ENCODE data around the gene OXSR1. TPM values are rescaled to one million over a fixed set of nuclear protein-coding genes. Genes with fewer than 3 reads are reported as not detected.
A peak's percentile ranks its signal among the peaks of the same experiment; 100 is the strongest.

The OXSR1 gene
- total RNA-seq, 4 donors from 2014 or later, result 23.9 to 35.8 (median 29.9) TPM

DNA sequence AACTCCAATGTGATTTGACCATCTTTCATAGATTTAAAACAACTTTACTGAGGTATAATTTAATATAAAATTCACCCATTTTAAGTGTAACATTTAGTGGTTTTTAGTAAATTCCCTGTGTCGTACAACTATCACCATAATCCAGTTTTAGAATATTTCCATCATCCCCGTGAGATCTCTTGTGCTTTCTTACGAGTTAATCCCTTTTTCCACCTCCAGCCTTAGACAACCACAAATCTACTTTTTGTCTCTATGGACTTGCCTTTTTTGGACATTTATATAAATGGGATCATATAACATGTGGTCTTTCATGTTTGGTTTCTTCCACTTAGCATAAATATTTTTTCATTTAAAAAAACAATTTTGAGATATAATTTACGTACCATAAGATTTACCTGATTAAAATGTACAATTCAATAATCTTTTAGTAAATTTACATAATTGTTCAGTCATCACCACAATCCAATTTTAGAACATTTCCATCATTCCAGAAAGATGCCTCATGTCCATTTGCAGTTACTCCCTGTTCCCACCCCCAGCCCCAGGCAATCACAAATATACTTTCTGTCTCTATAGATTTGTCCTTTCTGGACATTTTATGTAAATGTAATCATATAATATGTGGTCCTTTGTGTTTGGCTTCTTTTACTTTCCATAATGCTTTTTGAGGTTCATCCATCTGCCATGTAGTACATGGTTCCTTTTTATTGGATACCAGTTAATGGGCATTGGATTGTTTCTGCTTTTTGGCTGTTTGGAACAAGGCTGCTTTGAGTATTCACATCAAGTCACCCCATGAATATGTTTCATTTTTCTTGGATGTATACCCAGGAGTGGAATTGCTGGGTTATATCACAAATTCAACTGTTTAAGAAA is 3.1 kb downstream of the OXSR1 start:
- Histone ChIP-seq H3K4me1 (peaks cover 0 to 39% (median 5%) of the 10 kb centered on the region in 4 donors), H3K9me3 (no peaks in the 10 kb centered on the region), H3K27me3 (no peaks in the 10 kb centered on the region), H3K4me3 (no peak overlapping the region), H3K27ac (peak overlapping the region in 1 of 4 donors; percentile 32), H3K36me3 (no peaks in the 10 kb centered on the region)
- TF ChIP-seq, protein P1, sequence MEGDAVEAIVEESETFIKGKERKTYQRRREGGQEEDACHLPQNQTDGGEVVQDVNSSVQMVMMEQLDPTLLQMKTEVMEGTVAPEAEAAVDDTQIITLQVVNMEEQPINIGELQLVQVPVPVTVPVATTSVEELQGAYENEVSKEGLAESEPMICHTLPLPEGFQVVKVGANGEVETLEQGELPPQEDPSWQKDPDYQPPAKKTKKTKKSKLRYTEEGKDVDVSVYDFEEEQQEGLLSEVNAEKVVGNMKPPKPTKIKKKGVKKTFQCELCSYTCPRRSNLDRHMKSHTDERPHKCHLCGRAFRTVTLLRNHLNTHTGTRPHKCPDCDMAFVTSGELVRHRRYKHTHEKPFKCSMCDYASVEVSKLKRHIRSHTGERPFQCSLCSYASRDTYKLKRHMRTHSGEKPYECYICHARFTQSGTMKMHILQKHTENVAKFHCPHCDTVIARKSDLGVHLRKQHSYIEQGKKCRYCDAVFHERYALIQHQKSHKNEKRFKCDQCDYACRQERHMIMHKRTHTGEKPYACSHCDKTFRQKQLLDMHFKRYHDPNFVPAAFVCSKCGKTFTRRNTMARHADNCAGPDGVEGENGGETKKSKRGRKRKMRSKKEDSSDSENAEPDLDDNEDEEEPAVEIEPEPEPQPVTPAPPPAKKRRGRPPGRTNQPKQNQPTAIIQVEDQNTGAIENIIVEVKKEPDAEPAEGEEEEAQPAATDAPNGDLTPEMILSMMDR (IDR thresholded peaks at IDR 0.05), result no peak
- TF ChIP-seq POLR2A (IDR thresholded peaks at IDR 0.05) (no peak), EP300 (IDR thresholded peaks at IDR 0.05) (no peak)
- no peak for DNase-seq (ENCODE audit: low spot score in 2 of 2)
- WGBS, 2 donors, result 81 to 83% methylated on average over 4 of the region's 4 CpGs

DNA sequence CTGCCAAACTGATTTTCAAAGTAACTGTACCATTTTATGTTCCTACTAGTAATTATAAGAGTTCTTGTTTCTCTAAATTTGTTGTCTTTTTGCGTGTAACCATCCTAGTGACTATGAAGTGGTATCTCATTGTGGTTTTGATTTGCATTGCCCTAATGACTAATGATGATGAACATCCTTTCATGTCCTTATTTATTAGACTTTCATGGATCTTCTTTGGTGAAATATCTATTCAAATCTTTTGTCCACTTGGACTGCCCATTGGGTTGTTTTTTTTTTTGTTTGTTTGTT is 3.6 kb downstream of the OXSR1 start:
- WGBS, 2 donors, result 38 to 55% methylated on average over 1 of the region's 1 CpG
- DNase-seq (ENCODE audit: low spot score in 2 of 2), result no peak
- no peaks in the 10 kb centered on the region for H3K36me3 ChIP-seq
- no peaks in the 10 kb centered on the region for H3K27me3 ChIP-seq
- no peaks in the 10 kb centered on the region for H3K9me3 ChIP-seq
- TF ChIP-seq EP300 (IDR thresholded peaks at IDR 0.05) (no peak), POLR2A (IDR thresholded peaks at IDR 0.05) (no peak)
- TF ChIP-seq, protein P1 (IDR thresholded peaks at IDR 0.05), result no peak
- H3K4me1 ChIP-seq, result peaks cover 0 to 45% (median 5%) of the 10 kb centered on the region in 4 donors
- H3K27ac ChIP-seq, result peak overlapping the region in 1 of 4 donors; percentile 32
- no peak overlapping the region for H3K4me3 ChIP-seq

GRCh38 chr3:38170722-38171121 is 5.4 kb downstream of the OXSR1 start:
- no peaks in the 10 kb centered on the region for H3K27me3 ChIP-seq
- no peak for TF ChIP-seq POLR2A (IDR thresholded peaks at IDR 0.05)
- no peak for TF ChIP-seq EP300 (IDR thresholded peaks at IDR 0.05)
- TF ChIP-seq, protein P1 (IDR thresholded peaks at IDR 0.05), result no peak
- no peak overlapping the region for H3K4me3 ChIP-seq
- DNase-seq (ENCODE audit: low spot score in 2 of 2), result no peak
- H3K27ac ChIP-seq, result no peak overlapping the region
- no peaks in the 10 kb centered on the region for H3K9me3 ChIP-seq
- 87 to 89% methylated on average over 4 of the region's 4 CpGs for WGBS, 2 donors
- peaks cover 0 to 48% (median 5%) of the 10 kb centered on the region in 4 donors for H3K4me1 ChIP-seq
- H3K36me3 ChIP-seq, result no peaks in the 10 kb centered on the region

GRCh38 chr3:38171622-38172021 is 6.3 kb downstream of the OXSR1 start:
- TF ChIP-seq, protein P1 (IDR thresholded peaks at IDR 0.05), result no peak
- TF ChIP-seq POLR2A (IDR thresholded peaks at IDR 0.05) (no peak), EP300 (IDR thresholded peaks at IDR 0.05) (no peak)
- Histone ChIP-seq H3K9me3 (no peaks in the 10 kb centered on the region), H3K4me1 (peaks cover 0 to 41% (median 3%) of the 10 kb centered on the region in 4 donors), H3K27me3 (no peaks in the 10 kb centered on the region), H3K27ac (no peak overlapping the region), H3K36me3 (no peaks in the 10 kb centered on the region), H3K4me3 (no peak overlapping the region)
- DNase-seq (ENCODE audit: low spot score in 2 of 2), result no peak
- WGBS, 2 donors, result 70 to 71% methylated on average over 2 of the region's 2 CpGs

GRCh38 chr3:38173834-38174418 is 8.6 kb downstream of the OXSR1 start:
- Histone ChIP-seq H3K27me3 (no peaks in the 10 kb centered on the region), H3K4me3 (no peak overlapping the region), H3K27ac (no peak overlapping the region), H3K9me3 (no peaks in the 10 kb centered on the region), H3K36me3 (no peaks in the 10 kb centered on the region), H3K4me1 (peaks cover 0 to 23% (median 0%) of the 10 kb centered on the region in 4 donors)
- no peak for DNase-seq (ENCODE audit: low spot score in 2 of 2)
- TF ChIP-seq POLR2A (IDR thresholded peaks at IDR 0.05) (no peak), EP300 (IDR thresholded peaks at IDR 0.05) (no peak)
- TF ChIP-seq, protein P1 (IDR thresholded peaks at IDR 0.05), result no peak
- WGBS, 2 donors, result 88 to 92% methylated on average over 5 of the region's 5 CpGs
